Activated CD4-positive, alpha-beta memory T cell treated with anti-CD3 and anti-CD28 coated beads for 36 hours (primary cell): Measurements from ENCODE around the gene STXBP2. TPM values are rescaled to one million over a fixed set of nuclear protein-coding genes. Genes with fewer than 3 reads are reported as not detected.

ENCODE experiments used
- CTCF ChIA-PET: fragments of 350-600 bp; sonication (Branson Sonifier 250); formaldehyde crosslinking; loops from one replicate; lab custom pipeline; 2021; ENCODE audit warnings: antibody characterized with exemption, inconsistent platforms; lab: Charles Lee
- POLR2A ChIA-PET: fragments of 350-600 bp; sonication (Branson Sonifier 250); formaldehyde crosslinking; loops from one replicate; lab custom pipeline; 2021; ENCODE audit warnings: antibody characterized with exemption; lab: Charles Lee
- DNase-seq: peaks from one replicate; pipeline ENCODE4 v3.0.0-alpha.2; 2020
- H3K27ac Mint-ChIP-seq: one replicate; pipeline ENCODE4 v1.8.0; 2021; ENCODE audit warnings: mixed read lengths
- H3K27me3 Mint-ChIP-seq: one replicate; pipeline ENCODE4 v1.8.0; 2021; ENCODE audit warnings: mixed read lengths
- H3K36me3 Mint-ChIP-seq: one replicate; pipeline ENCODE4 v1.8.0; 2021; ENCODE audit warnings: mixed read lengths
- H3K4me1 Mint-ChIP-seq: one replicate; pipeline ENCODE4 v1.8.0; 2021; ENCODE audit warnings: low read depth, mixed read lengths
- H3K4me3 Mint-ChIP-seq: one replicate; pipeline ENCODE4 v1.8.0; 2021; ENCODE audit warnings: mild to moderate bottlenecking, mixed read lengths
- H3K9me3 Mint-ChIP-seq: one replicate; pipeline ENCODE4 v1.8.0; 2021; ENCODE audit warnings: mixed read lengths
- intact Hi-C: fragments of 100-400 bp; cut with micrococcal nuclease; formaldehyde crosslinking; loops from one replicate; pipeline ENCODE4 v1.15.1; 2023
- total RNA-seq, 2 experiments: library from RNA; stranded (reverse); gene quantifications; one replicate each; pipeline ENCODE4 v1.2.3, GENCODE V29; 2021

The STXBP2 gene
- total RNA-seq, 2 experiments from 2014 or later, result 109 to 111 TPM

DNA sequence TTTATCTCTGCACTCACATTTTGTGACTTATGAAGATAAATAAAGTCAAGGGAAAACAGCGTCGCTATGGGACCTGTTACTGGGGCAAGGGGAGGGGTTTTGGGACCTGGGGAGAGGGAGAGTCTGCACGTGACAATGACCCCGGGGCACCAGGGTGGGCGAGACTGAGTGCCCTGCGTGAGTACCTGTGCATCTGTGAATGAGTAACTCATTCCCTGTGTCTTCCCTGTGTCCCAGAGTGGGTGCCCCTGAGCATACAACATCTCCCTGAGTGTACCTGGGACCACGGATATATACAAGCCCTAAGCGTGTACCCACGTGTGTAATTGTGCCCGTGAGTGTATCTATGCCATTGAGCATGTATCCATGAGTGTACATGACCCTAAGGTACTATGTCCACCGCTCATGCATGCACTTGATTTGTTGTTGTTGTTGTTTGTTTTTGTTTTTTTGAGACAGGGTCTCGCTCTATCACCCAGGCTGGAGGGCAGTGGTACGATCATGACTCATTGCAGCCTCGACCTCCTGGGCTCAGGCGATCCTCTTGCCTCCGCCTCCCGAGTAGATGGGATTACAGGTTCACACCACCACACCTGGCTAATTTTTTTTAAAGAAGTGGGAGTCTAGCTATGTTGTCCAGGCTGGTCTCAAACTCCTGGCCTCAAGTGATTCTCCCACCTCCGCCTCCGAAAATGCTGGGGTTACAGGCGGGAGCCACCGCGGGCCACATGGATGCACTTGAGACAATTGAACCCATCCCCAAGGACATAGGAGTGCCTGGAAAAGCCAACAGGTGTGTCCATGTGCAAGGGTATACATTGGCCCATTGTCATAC lies 43.1 kb downstream of the STXBP2 start:
- no peaks in the 10 kb centered on the region for H3K9me3 Mint-ChIP-seq
- ChIA-PET CTCF (interaction anchor here (0.7 to 2.2 kb wide), 36 partner anchors 11 to 578 kb away, joined by 3 to 62 read pairs (median 6); partner anchors contain the start of genes CD209, FCER2, MAP2K7 and MCOLN1), POLR2A (interaction anchor here (1.7 kb wide), 1 partner anchor 50 kb away, joined by 10 read pairs; the partner anchor contains the start of genes PET100 and XAB2)
- H3K4me3 Mint-ChIP-seq, result peak overlapping the region; percentile 55
- DNase-seq, result no peak
- peaks cover 45% of the 10 kb centered on the region for H3K4me1 Mint-ChIP-seq
- peaks cover 25% of the 10 kb centered on the region for H3K27me3 Mint-ChIP-seq
- peaks cover 7% of the 10 kb centered on the region for H3K36me3 Mint-ChIP-seq
- intact Hi-C loops, result loop anchor here (1.0 to 10.0 kb wide), 6 partner anchors 28 to 295 kb away; partner anchors contain the start of gene STXBP2
- peak overlapping the region; percentile 70 for H3K27ac Mint-ChIP-seq

DNA sequence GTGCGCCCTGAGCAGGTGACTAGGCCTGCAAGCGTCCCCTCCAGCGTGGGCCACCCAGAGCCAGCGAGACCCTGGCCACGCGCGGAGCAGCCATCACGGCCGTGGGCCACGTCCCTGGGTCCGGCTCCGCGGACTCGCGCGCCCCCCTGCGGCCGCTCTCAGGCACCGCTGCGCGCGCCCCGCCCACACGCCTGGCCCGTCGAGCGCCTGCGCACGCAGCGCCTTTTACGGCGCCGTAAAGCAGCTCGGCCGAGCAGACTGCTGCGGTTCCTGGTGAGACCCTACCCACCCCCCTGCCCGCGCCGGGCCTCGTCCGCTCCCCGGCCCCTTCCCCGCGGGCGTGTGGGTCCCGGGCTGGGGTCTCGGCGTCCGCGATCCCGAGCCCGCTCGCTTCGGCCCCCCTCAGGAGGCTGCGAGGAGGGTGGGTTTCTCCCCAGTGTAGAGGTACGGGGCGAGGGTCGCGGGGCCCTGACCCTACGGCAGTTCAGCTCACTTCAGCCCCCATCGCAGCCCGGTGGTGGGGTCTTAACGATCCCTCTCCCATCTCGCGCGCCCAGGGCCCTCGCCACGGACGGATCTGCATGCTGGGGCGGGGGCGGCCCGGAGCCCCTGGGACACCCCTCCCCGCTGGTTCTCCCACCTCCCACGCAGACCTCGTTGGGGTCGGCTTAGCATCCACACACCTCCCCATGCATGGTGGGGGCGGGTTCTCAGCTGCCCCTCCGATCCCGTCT lies 43.9 kb downstream of the STXBP2 start, which contains the start of gene TRAPPC5:
TRAPPC5 (plus strand) TSS at position 228 of the 734 bp plus-strand sequence. CDS start 1,421 bp downstream, outside the sequence.
- ChIA-PET CTCF (interaction anchor here (0.6 to 2.2 kb wide), 71 partner anchors 9 to 581 kb away, joined by 3 to 62 read pairs (median 5); partner anchors contain the start of genes ARHGEF18, CD209, CLEC4M and FCER2), POLR2A (interaction anchor here (1.0 to 1.7 kb wide), 4 partner anchors 51 to 120 kb away, joined by 3 to 10 read pairs (median 4); partner anchors contain the start of genes PET100 and XAB2)
- H3K4me1 Mint-ChIP-seq, result peaks cover 44% of the 10 kb centered on the region
- peaks cover 23% of the 10 kb centered on the region for H3K27me3 Mint-ChIP-seq
- intact Hi-C loops, result loop anchor here (1.0 to 5.0 kb wide), 4 partner anchors 25 to 126 kb away; partner anchors contain the start of gene STXBP2
- peak; percentile 91 for DNase-seq
- H3K4me3 Mint-ChIP-seq, result peak within 1 kb of the TSS; percentile 88
- peaks cover 7% of the 10 kb centered on the region for H3K36me3 Mint-ChIP-seq
- H3K27ac Mint-ChIP-seq, result peak within 1 kb of the TSS; percentile 91
- no peaks in the 10 kb centered on the region for H3K9me3 Mint-ChIP-seq

- H3K27me3 Mint-ChIP-seq, result peaks cover 17% of the 10 kb centered on the region
- intact Hi-C loops, result loop anchor here (1.0 to 5.0 kb wide), 3 partner anchors 24 to 125 kb away; partner anchors contain the start of gene STXBP2
- POLR2A ChIA-PET, result interaction anchor here (1.0 to 1.7 kb wide), 4 partner anchors 52 to 119 kb away, joined by 3 to 10 read pairs (median 4); partner anchors contain the start of genes PET100 and XAB2
- peak overlapping the region; percentile 88 for H3K4me3 Mint-ChIP-seq
- no peaks in the 10 kb centered on the region for H3K9me3 Mint-ChIP-seq
- peak; percentile 91 for DNase-seq
- H3K4me1 Mint-ChIP-seq, result peaks cover 36% of the 10 kb centered on the region
- CTCF ChIA-PET, result interaction anchor here (0.6 to 2.2 kb wide), 69 partner anchors 8 to 582 kb away, joined by 3 to 62 read pairs (median 5); partner anchors contain the start of genes ARHGEF18, CD209, CLEC4M and FCER2
- H3K36me3 Mint-ChIP-seq, result peaks cover 7% of the 10 kb centered on the region
- H3K27ac Mint-ChIP-seq, result peak overlapping the region; percentile 91
Measured at GRCh38 chr19:7681340-7682174, 44.6 kb downstream of the STXBP2 start.

GRCh38 chr19:7682175-7682855 lies 45.4 kb downstream of the STXBP2 start:
- H3K4me1 Mint-ChIP-seq, result peaks cover 30% of the 10 kb centered on the region
- DNase-seq, result no peak
- no peaks in the 10 kb centered on the region for H3K9me3 Mint-ChIP-seq
- H3K27me3 Mint-ChIP-seq, result peaks cover 13% of the 10 kb centered on the region
- POLR2A ChIA-PET, result no interaction called here
- CTCF ChIA-PET, result interaction anchor here (0.8 kb wide), 1 partner anchor 118 kb away, joined by 3 read pairs; no protein-coding TSS in a partner anchor
- peaks cover 7% of the 10 kb centered on the region for H3K36me3 Mint-ChIP-seq
- intact Hi-C loops, result loop anchor here (5.0 kb wide), 1 partner anchor 45 kb away; the partner anchor contains the start of gene STXBP2
- no peak overlapping the region for H3K27ac Mint-ChIP-seq
- H3K4me3 Mint-ChIP-seq, result peak overlapping the region; percentile 88

GRCh38 chr19:7685546-7686445 lies 48.9 kb downstream of the STXBP2 start:
- ChIA-PET POLR2A (interaction anchor here (0.5 kb wide), 1 partner anchor 153 kb away, joined by 3 read pairs; no protein-coding TSS in a partner anchor), CTCF (interaction anchor here (0.6 kb wide), 2 partner anchors 232 to 349 kb away, joined by 3 to 4 read pairs; no protein-coding TSS in a partner anchor)
- peaks cover 6% of the 10 kb centered on the region for H3K4me1 Mint-ChIP-seq
- intact Hi-C loops, result no loop called here
- no peak for DNase-seq
- peaks cover 7% of the 10 kb centered on the region for H3K36me3 Mint-ChIP-seq
- no peaks in the 10 kb centered on the region for H3K9me3 Mint-ChIP-seq
- no peak overlapping the region for H3K27ac Mint-ChIP-seq
- no peak overlapping the region for H3K4me3 Mint-ChIP-seq
- no peaks in the 10 kb centered on the region for H3K27me3 Mint-ChIP-seq

GRCh38 chr19:7687177-7687576 lies 50.3 kb downstream of the STXBP2 start:
- ChIA-PET POLR2A (no interaction called here), CTCF (no interaction called here)
- intact Hi-C loops, result no loop called here

DNA sequence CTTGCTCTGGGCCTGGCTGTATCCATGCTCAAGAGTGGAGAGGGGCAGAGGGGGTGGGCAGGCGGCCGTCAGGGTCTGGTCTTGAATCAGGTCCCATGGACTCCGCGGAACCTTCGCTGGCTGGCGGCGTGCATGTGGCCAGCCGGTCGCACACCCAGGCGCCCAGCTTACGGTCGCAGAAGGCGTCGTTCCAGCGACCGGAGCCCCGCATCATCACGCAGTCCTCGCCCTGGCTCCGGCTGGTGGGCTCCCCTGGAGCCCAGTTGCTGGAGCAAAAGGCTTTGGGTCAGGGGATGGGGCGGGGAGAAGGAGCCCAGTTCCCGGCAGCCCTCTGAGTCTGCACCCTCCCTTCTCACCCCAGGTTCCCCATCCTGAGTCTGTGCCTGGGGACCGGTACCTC lies 52.3 kb downstream of the STXBP2 start:
- Mint-ChIP-seq H3K4me1 (no peaks in the 10 kb centered on the region), H3K36me3 (no peaks in the 10 kb centered on the region), H3K9me3 (no peaks in the 10 kb centered on the region), H3K27ac (no peak overlapping the region), H3K27me3 (no peaks in the 10 kb centered on the region), H3K4me3 (no peak overlapping the region)
- intact Hi-C loops, result no loop called here
- ChIA-PET POLR2A (no interaction called here), CTCF (interaction anchor here (0.6 to 1.2 kb wide), 3 partner anchors 8 to 111 kb away, joined by 3 to 5 read pairs (median 3); partner anchors contain the start of gene TRAPPC5)
- no peak for DNase-seq

More at GRCh38 chr19:7687177-7687576, 50.3 kb downstream of the STXBP2 start:
- no peaks in the 10 kb centered on the region for H3K4me1 Mint-ChIP-seq
- no peaks in the 10 kb centered on the region for H3K27me3 Mint-ChIP-seq
- no peak for DNase-seq
- H3K9me3 Mint-ChIP-seq, result no peaks in the 10 kb centered on the region
- no peak overlapping the region for H3K27ac Mint-ChIP-seq
- H3K4me3 Mint-ChIP-seq, result no peak overlapping the region
- H3K36me3 Mint-ChIP-seq, result peaks cover 4% of the 10 kb centered on the region

DNA sequence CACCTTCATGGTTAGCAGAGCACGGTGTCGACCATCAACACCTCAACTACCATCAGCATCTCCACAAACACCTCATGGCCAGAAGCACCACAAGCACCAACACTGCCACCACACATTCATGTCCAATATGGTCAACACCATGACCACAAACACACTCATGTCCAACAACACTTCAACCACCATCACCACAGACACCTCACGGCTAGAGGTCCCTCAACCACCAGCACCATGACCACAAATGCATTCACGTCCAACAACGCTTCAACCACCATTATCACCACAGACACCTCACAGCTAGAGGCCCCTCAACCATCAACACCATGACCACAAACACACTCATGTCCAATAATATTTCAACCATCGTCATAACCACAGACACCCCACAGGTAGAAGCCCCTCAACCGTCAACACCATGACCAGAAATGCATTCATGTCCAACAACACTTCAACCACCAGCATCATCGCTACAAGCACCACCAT lies 53.9 kb downstream of the STXBP2 start:
- Mint-ChIP-seq H3K36me3 (no peaks in the 10 kb centered on the region), H3K4me3 (no peak overlapping the region), H3K4me1 (no peaks in the 10 kb centered on the region), H3K27me3 (no peaks in the 10 kb centered on the region), H3K9me3 (no peaks in the 10 kb centered on the region), H3K27ac (no peak overlapping the region)
- POLR2A ChIA-PET, result no interaction called here
- CTCF ChIA-PET, result interaction anchor here (1.5 kb wide), 1 partner anchor 10 kb away, joined by 5 read pairs; the partner anchor contains the start of gene TRAPPC5
- peak; percentile 19 for DNase-seq
- intact Hi-C loops, result no loop called here

GRCh38 chr19:7691497-7691896 lies 54.6 kb downstream of the STXBP2 start:
- POLR2A ChIA-PET, result no interaction called here
- intact Hi-C loops, result no loop called here
- no peak overlapping the region for H3K27ac Mint-ChIP-seq
- no peaks in the 10 kb centered on the region for H3K9me3 Mint-ChIP-seq
- peak; percentile 41 for DNase-seq
- H3K4me1 Mint-ChIP-seq, result no peaks in the 10 kb centered on the region
- CTCF ChIA-PET, result interaction anchor here (1.5 kb wide), 1 partner anchor 11 kb away, joined by 5 read pairs; the partner anchor contains the start of gene TRAPPC5
- H3K4me3 Mint-ChIP-seq, result no peak overlapping the region
- peaks cover 1% of the 10 kb centered on the region for H3K27me3 Mint-ChIP-seq
- no peaks in the 10 kb centered on the region for H3K36me3 Mint-ChIP-seq
